Mesodermal cell (in vitro differentiated cells): ENCODE results near the gene CERK.

Experiments used
- H3K27ac ChIP-seq: 2 replicates; pipeline ENCODE4 v1.7.0; 2013; ENCODE audit warnings: mild to moderate bottlenecking, low read depth, low read length, moderate library complexity; ENCODE audit not compliant: severe bottlenecking
- H3K36me3 ChIP-seq: 2 replicates; pipeline ENCODE4 v1.7.1; 2013; ENCODE audit warnings: mild to moderate bottlenecking, low read length, moderate library complexity; ENCODE audit not compliant: control insufficient read depth, insufficient read depth
- H3K4me1 ChIP-seq: one replicate; pipeline ENCODE4 v1.7.1; 2013; ENCODE audit warnings: mild to moderate bottlenecking, low read length; ENCODE audit not compliant: insufficient read depth, control insufficient read depth, poor library complexity, severe bottlenecking
- H3K4me3 ChIP-seq: 2 replicates; pipeline ENCODE4 v1.7.0; 2013; ENCODE audit warnings: low read length, control low read depth, mild to moderate bottlenecking; ENCODE audit not compliant: insufficient read depth, poor library complexity, severe bottlenecking; ENCODE audit errors: extremely low read depth
- H3K9me3 ChIP-seq: 2 replicates; pipeline ENCODE4 v1.7.1; 2013; ENCODE audit warnings: mild to moderate bottlenecking, low read length, moderate library complexity; ENCODE audit not compliant: control insufficient read depth
- WGBS, 2 experiments: methylation state at CpG; one replicate each; pipeline ENCODE4 v1.1.5; 2013; ENCODE audit warnings: missing lambda C conversion rate in 2 of 2; ENCODE audit not compliant: insufficient coverage in 2 of 2; 5-methylcytosine and 5-hydroxymethylcytosine counted together

CERK gene

GRCh38 chr22:46708766-46709330 is 29.2 kb downstream of the CERK start:
- no peaks in the 10 kb centered on the region for H3K4me1 ChIP-seq

GRCh38 chr22:46707827-46708570 is 30.1 kb downstream of the CERK start:
- H3K4me1 ChIP-seq, result no peaks in the 10 kb centered on the region
- WGBS, 2 experiments, result 95% methylated on average over 28 to 32 of the region's 32 CpGs
- H3K9me3 ChIP-seq, result no peaks in the 10 kb centered on the region
- no peak overlapping the region for H3K4me3 ChIP-seq
- H3K36me3 ChIP-seq, result peaks cover 90% of the 10 kb centered on the region
- no peak overlapping the region for H3K27ac ChIP-seq

More at GRCh38 chr22:46708766-46709330, 29.2 kb downstream of the CERK start:
- WGBS, 2 experiments, result 96 to 97% methylated on average over 14 to 17 of the region's 17 CpGs
- Histone ChIP-seq H3K27ac (no peak overlapping the region), H3K36me3 (peaks cover 90% of the 10 kb centered on the region), H3K9me3 (no peaks in the 10 kb centered on the region), H3K4me3 (no peak overlapping the region)

GRCh38 chr22:46707305-46707704 is 30.7 kb downstream of the CERK start:
- Histone ChIP-seq H3K4me1 (no peaks in the 10 kb centered on the region), H3K36me3 (peaks cover 90% of the 10 kb centered on the region), H3K4me3 (no peak overlapping the region), H3K27ac (no peak overlapping the region), H3K9me3 (no peaks in the 10 kb centered on the region)
- WGBS, 2 experiments, result 91 to 95% methylated on average over 9 to 10 of the region's 13 CpGs

DNA sequence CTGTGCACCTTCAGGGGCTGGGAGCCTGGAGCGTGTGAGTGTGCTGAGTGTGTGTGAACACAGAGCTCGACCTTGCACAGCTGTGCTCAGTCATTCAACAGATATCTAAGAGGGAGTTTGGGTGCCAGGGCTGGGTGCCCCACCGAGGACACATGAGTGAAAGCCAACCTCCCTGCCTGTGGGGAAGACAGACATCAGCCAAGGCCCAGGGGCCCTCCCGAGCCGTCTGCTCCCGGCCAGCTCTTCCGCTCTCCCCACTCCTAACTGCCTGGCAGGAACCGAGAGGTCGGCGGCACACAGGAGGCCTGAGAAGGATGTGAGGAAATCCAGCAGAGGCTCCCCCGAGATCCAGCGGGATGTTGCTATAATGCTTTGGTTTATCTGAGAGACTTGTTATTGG is 32.0 kb downstream of the CERK start:
- Histone ChIP-seq H3K4me3 (no peak overlapping the region), H3K36me3 (peaks cover 90% of the 10 kb centered on the region)
- WGBS, 2 experiments, result 94 to 100% methylated on average over 2 to 7 of the region's 12 CpGs

GRCh38 chr22:46703996-46704370 is 34.1 kb downstream of the CERK start:
- Histone ChIP-seq H3K27ac (no peak overlapping the region), H3K36me3 (peaks cover 90% of the 10 kb centered on the region), H3K4me3 (no peak overlapping the region), H3K4me1 (no peaks in the 10 kb centered on the region), H3K9me3 (no peaks in the 10 kb centered on the region)
- WGBS, 2 experiments, result 94 to 95% methylated on average over 3 to 4 of the region's 6 CpGs

More for the DNA sequence above, 32.0 kb downstream of the CERK start:
- H3K9me3 ChIP-seq, result no peaks in the 10 kb centered on the region
- H3K27ac ChIP-seq, result no peak overlapping the region
- no peaks in the 10 kb centered on the region for H3K4me1 ChIP-seq

DNA sequence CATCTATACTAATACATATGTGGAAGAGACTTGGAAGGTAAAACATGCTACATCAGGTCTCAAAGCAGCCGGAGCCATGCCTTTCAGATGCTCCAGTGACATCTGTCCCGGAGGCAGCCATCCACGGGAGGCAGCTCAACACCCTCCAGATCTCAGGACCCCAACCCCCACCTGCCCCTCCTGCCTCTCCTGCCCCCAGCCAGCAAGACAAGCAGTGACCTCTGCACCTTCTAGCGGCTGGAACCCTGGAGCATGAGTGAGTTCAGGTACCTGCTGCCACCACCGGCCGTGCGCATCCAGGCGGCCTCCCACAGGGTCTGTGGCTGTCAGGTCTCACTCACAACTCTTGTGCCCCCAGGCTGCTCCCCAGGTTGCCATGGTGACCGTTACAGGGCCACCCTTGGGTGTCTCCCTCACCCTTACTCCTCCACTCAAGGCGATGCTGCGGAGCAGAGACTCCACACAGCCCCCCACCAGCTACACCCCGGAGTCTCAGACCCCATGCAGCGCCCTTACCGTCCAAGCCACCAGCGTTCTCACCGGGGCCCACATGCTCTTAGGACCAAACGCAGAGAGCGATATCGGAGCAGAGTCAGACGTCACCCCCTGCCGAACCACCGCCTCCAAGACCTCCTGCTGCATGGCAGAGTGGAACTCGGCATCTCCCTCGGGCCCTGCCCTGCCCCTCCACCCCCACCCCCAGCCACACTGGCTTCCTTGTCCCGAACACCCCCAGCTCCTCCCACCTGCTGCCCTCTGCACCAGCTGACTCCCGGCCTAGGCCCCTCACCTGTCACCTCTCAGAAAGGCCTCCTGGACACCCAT is 34.7 kb downstream of the CERK start:
- Histone ChIP-seq H3K4me1 (no peaks in the 10 kb centered on the region), H3K27ac (no peak overlapping the region), H3K4me3 (no peak overlapping the region), H3K9me3 (no peaks in the 10 kb centered on the region), H3K36me3 (peaks cover 89% of the 10 kb centered on the region)
- WGBS, 2 experiments, result 94% methylated on average over 22 to 25 of the region's 26 CpGs

DNA sequence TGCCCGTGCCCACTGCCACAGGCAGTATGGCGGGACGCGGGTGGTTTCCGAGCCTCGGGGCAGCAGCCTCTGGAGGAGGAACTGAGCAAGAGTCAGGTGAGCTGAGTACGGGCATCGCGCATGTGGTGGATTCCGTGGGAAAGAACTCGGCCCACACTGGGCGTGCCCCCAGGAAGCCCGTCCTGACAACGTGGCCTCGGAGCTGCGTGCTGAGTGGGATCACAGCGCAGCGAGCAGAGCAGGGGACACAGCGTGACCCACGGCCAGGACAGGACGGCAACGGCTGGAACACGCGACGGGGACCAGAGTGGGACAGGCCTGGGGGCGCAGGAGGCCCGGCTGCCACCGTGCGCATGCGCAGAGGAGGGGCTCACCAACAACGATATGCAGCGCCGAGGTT is 36.8 kb downstream of the CERK start:
- Histone ChIP-seq H3K4me3 (no peak overlapping the region), H3K9me3 (no peaks in the 10 kb centered on the region), H3K4me1 (no peaks in the 10 kb centered on the region), H3K36me3 (peaks cover 87% of the 10 kb centered on the region), H3K27ac (no peak overlapping the region)
- WGBS, 2 experiments, result 93 to 94% methylated on average over 33 of the region's 33 CpGs

- H3K9me3 ChIP-seq, result no peaks in the 10 kb centered on the region
- H3K36me3 ChIP-seq, result peaks cover 95% of the 10 kb centered on the region
- 92 to 95% methylated on average over 9 to 14 of the region's 17 CpGs for WGBS, 2 experiments
- no peak overlapping the region for H3K4me3 ChIP-seq
- H3K27ac ChIP-seq, result no peak overlapping the region
- H3K4me1 ChIP-seq, result no peaks in the 10 kb centered on the region
Measured at GRCh38 chr22:46699091-46699490, 39.0 kb downstream of the CERK start.

- Histone ChIP-seq H3K27ac (no peak overlapping the region), H3K9me3 (no peaks in the 10 kb centered on the region), H3K4me1 (no peaks in the 10 kb centered on the region), H3K4me3 (no peak overlapping the region), H3K36me3 (peaks cover 95% of the 10 kb centered on the region)
- 95 to 98% methylated on average over 24 of the region's 24 CpGs for WGBS, 2 experiments
Measured at GRCh38 chr22:46697811-46698515, 40.1 kb downstream of the CERK start.

DNA sequence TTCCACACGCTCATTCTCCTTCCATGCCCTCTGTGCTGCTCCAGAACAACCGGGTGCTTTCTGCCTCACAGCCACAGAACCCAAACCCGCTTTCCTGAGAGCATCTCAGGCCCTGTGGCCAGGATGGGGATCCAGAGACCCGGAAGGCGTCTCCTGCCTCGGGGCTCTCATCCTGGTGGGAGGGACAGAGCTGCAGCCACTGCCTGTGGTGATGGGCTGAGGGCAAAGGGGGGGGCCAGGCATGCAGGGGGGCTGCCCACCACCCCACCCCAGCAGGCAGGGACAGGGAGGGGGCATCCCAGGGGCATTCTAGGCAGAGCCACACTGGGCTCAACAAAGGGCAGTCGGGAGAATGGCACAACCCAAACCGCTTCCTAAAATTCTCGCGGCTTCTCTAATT is 41.4 kb downstream of the CERK start:
- 96 to 99% methylated on average over 6 to 8 of the region's 10 CpGs for WGBS, 2 experiments
- H3K4me3 ChIP-seq, result no peak overlapping the region
- no peak overlapping the region for H3K27ac ChIP-seq
- no peaks in the 10 kb centered on the region for H3K9me3 ChIP-seq
- H3K4me1 ChIP-seq, result no peaks in the 10 kb centered on the region
- H3K36me3 ChIP-seq, result peaks cover 94% of the 10 kb centered on the region
